Left colon (tissue), 2 donors: ENCODE results near the gene C19orf25. TPM values are rescaled to one million over a fixed set of nuclear protein-coding genes. Genes with fewer than 3 reads are reported as not detected.

ENCODE experiments used
- ATAC-seq: fragments of 200-7000 bp; cut with Tn5 transposase; one replicate; pipeline ENCODE4 v1.9.1; 2020; ENCODE audit warnings: mild to moderate bottlenecking, moderate library complexity
- DNase-seq, 2 donors: peaks; one replicate each; pipeline ENCODE4 v3.0.0-alpha.2; 2020
- intact Hi-C, 2 donors: fragments of 100-400 bp; cut with DNase I in 1 of 2; cut with micrococcal nuclease in 1 of 2; formaldehyde crosslinking; loops; one replicate each; pipeline versions ENCODE4 v1.11.2 to v1.14.0; 2022; cut with DNase I, micrococcal nuclease
- total RNA-seq, 2 donors: library from RNA; stranded (reverse); fragmentation: NEBNext Ultra II Directional; extraction: Animal tissue kit (Norgen Biotek cat#: 25700); gene quantifications; one replicate each; pipeline ENCODE4 v1.2.1, GENCODE V29; 2021
- donor health status: DM: no; HTN: no; CAD: no.
- donor health status: DM: yes; HTN: yes; CAD: no.

The C19orf25 gene
- total RNA-seq, 2 donors from 2014 or later: 34.2 to 35.7 TPM

GRCh38 chr19:1426736-1427135 lies 52.3 kb downstream of the C19orf25 start:
- DNase-seq (no peak), ATAC-seq (no peak)
- intact Hi-C loops: no loop called here

GRCh38 chr19:1425902-1426301 lies 53.1 kb downstream of the C19orf25 start:
- no peak for ATAC-seq
- intact Hi-C loops: no loop called here
- no peak for DNase-seq

- no peak for ATAC-seq
- no peak for DNase-seq
- intact Hi-C loops: no loop called here
Observed at GRCh38 chr19:1425102-1425837, 53.7 kb downstream of the C19orf25 start.

- DNase-seq (no peak), ATAC-seq (peak; percentile 73)
- intact Hi-C loops: no loop called here
Observed at GRCh38 chr19:1424192-1424955, 54.6 kb downstream of the C19orf25 start.

- ATAC-seq (peak; percentile 3), DNase-seq (no peak)
- intact Hi-C loops: no loop called here
Observed at GRCh38 chr19:1423436-1424191, 55.4 kb downstream of the C19orf25 start.

Other genes with a start within 250 kb of the C19orf25 start
- under 1 TPM; 0.21 to 0.50 TPM for gene CBARP, start 241.2 kb downstream of the C19orf25 start, total RNA-seq
- gene ATP5F1D, start 237.5 kb downstream of the C19orf25 start, total RNA-seq: 100 to 1,000 TPM; 341 to 530 TPM
- 100 to 1,000 TPM; 202 to 276 TPM for gene MIDN, start 230.6 kb downstream of the C19orf25 start, total RNA-seq
- 100 to 1,000 TPM; 220 to 267 TPM for gene CIRBP, start 209.9 kb downstream of the C19orf25 start, total RNA-seq
- 10 to 100 TPM; 43.7 to 48.9 TPM for gene FAM174C, start 203.7 kb downstream of the C19orf25 start, total RNA-seq
- 10 to 100 TPM; 83.8 to 85.4 TPM for gene EFNA2, start 193.3 kb downstream of the C19orf25 start, total RNA-seq
- 100 to 1,000 TPM; 141 to 178 TPM for gene NDUFS7, start 95.3 kb downstream of the C19orf25 start, total RNA-seq
- 1 to 10 TPM; 2.3 to 2.5 TPM for gene GAMT, start 77.7 kb downstream of the C19orf25 start, total RNA-seq
- 100 to 1,000 TPM in 1 of 2 donors, 10 to 100 TPM in 1; 82.1 to 106 TPM for gene DAZAP1, start 71.6 kb downstream of the C19orf25 start, total RNA-seq
- 100 to 1,000 TPM; 908 to 922 TPM for gene RPS15, start 40.8 kb downstream of the C19orf25 start, total RNA-seq
- under 1 TPM; 0.18 to 0.56 TPM for gene APC2, start 29.1 kb downstream of the C19orf25 start, total RNA-seq
- 1 to 10 TPM; 3.2 to 4.6 TPM for gene PCSK4, start 11.1 kb upstream of the C19orf25 start, total RNA-seq
- 1 to 10 TPM; 3.5 to 4.1 TPM for gene REEP6, start 12.0 kb upstream of the C19orf25 start, total RNA-seq
- gene ADAMTSL5, start 33.8 kb upstream of the C19orf25 start, total RNA-seq: 1 to 10 TPM; 2.0 to 5.4 TPM
- not detected for gene PLK5, start 44.9 kb upstream of the C19orf25 start, total RNA-seq
- 10 to 100 TPM; 22.3 to 24.8 TPM for gene MEX3D, start 89.1 kb upstream of the C19orf25 start, total RNA-seq
- gene MBD3, start 113.7 kb upstream of the C19orf25 start, total RNA-seq: 10 to 100 TPM; 47.7 to 57.5 TPM
- gene UQCR11, start 126.2 kb upstream of the C19orf25 start, total RNA-seq: 100 to 1,000 TPM; 337 to 359 TPM
- gene TCF3, start 173.4 kb upstream of the C19orf25 start, total RNA-seq: 10 to 100 TPM; 64.1 to 64.7 TPM